Activated CD4-positive, alpha-beta memory T cell treated with anti-CD3 and anti-CD28 coated beads for 36 hours (primary cell): ENCODE data around the gene CYB5D1. TPM values are rescaled to one million over a fixed set of nuclear protein-coding genes. Genes with fewer than 3 reads are reported as not detected.
A peak's percentile ranks its signal among the peaks of the same experiment; 100 is the strongest.

Experiments
- CTCF ChIA-PET: fragments of 350-600 bp; sonication (Branson Sonifier 250); formaldehyde crosslinking; loops from one replicate; lab custom pipeline; 2021; ENCODE audit warnings: antibody characterized with exemption, inconsistent platforms; lab: Charles Lee
- POLR2A ChIA-PET: fragments of 350-600 bp; sonication (Branson Sonifier 250); formaldehyde crosslinking; loops from one replicate; lab custom pipeline; 2021; ENCODE audit warnings: antibody characterized with exemption; lab: Charles Lee
- DNase-seq: peaks from one replicate; pipeline ENCODE4 v3.0.0-alpha.2; 2020
- H3K27ac Mint-ChIP-seq: one replicate; pipeline ENCODE4 v1.8.0; 2021; ENCODE audit warnings: mixed read lengths
- H3K27me3 Mint-ChIP-seq: one replicate; pipeline ENCODE4 v1.8.0; 2021; ENCODE audit warnings: mixed read lengths
- H3K36me3 Mint-ChIP-seq: one replicate; pipeline ENCODE4 v1.8.0; 2021; ENCODE audit warnings: mixed read lengths
- H3K4me1 Mint-ChIP-seq: one replicate; pipeline ENCODE4 v1.8.0; 2021; ENCODE audit warnings: low read depth, mixed read lengths
- H3K4me3 Mint-ChIP-seq: one replicate; pipeline ENCODE4 v1.8.0; 2021; ENCODE audit warnings: mild to moderate bottlenecking, mixed read lengths
- H3K9me3 Mint-ChIP-seq: one replicate; pipeline ENCODE4 v1.8.0; 2021; ENCODE audit warnings: mixed read lengths
- intact Hi-C: fragments of 100-400 bp; cut with micrococcal nuclease; formaldehyde crosslinking; loops from one replicate; pipeline ENCODE4 v1.15.1; 2023
- total RNA-seq, 2 experiments: library from RNA; stranded (reverse); gene quantifications; one replicate each; pipeline ENCODE4 v1.2.3, GENCODE V29; 2021

CYB5D1 gene
- total RNA-seq, 2 experiments from 2014 or later: 6.0 to 6.9 TPM

- H3K9me3 Mint-ChIP-seq: no peaks in the 10 kb centered on the region
- H3K36me3 Mint-ChIP-seq: peaks cover 5% of the 10 kb centered on the region
- no peaks in the 10 kb centered on the region for H3K4me1 Mint-ChIP-seq
- no peak overlapping the region for H3K4me3 Mint-ChIP-seq
- no peak for DNase-seq
- CTCF ChIA-PET: interaction anchor here (0.7 to 1.0 kb wide), 4 partner anchors 15 to 556 kb away, joined by 3 to 6 read pairs (median 3); no protein-coding TSS in a partner anchor
- no peak overlapping the region for H3K27ac Mint-ChIP-seq
- no peaks in the 10 kb centered on the region for H3K27me3 Mint-ChIP-seq
- POLR2A ChIA-PET: no interaction called here
- intact Hi-C loops: no loop called here
These were observed 24.8 kb downstream of the CYB5D1 start for GRCh38 chr17:7882629-7883028.

GRCh38 chr17:7883781-7884386 is 26.1 kb downstream of the CYB5D1 start:
- H3K36me3 Mint-ChIP-seq: peaks cover 5% of the 10 kb centered on the region
- no peaks in the 10 kb centered on the region for H3K9me3 Mint-ChIP-seq
- H3K27me3 Mint-ChIP-seq: no peaks in the 10 kb centered on the region
- ChIA-PET CTCF (interaction anchor here (0.6 to 1.1 kb wide), 3 partner anchors 47 to 230 kb away, joined by 3 read pairs; no protein-coding TSS in a partner anchor), POLR2A (interaction anchor here (0.6 kb wide), 1 partner anchor 41 kb away, joined by 3 read pairs; no protein-coding TSS in a partner anchor)
- H3K4me3 Mint-ChIP-seq: peak overlapping the region; percentile 69
- H3K4me1 Mint-ChIP-seq: no peaks in the 10 kb centered on the region
- intact Hi-C loops: no loop called here
- peak; percentile 53 for DNase-seq
- H3K27ac Mint-ChIP-seq: peak overlapping the region; percentile 86

GRCh38 chr17:7884581-7885366 is 27.0 kb downstream of the CYB5D1 start:
- intact Hi-C loops: no loop called here
- Mint-ChIP-seq H3K27me3 (no peaks in the 10 kb centered on the region), H3K27ac (peak overlapping the region; percentile 84), H3K9me3 (no peaks in the 10 kb centered on the region), H3K4me3 (peak overlapping the region; percentile 69), H3K4me1 (no peaks in the 10 kb centered on the region), H3K36me3 (peaks cover 10% of the 10 kb centered on the region)
- DNase-seq: peak; percentile 42
- CTCF ChIA-PET: interaction anchor here (0.6 to 2.2 kb wide), 3 partner anchors 48 to 229 kb away, joined by 3 to 6 read pairs (median 3); no protein-coding TSS in a partner anchor
- POLR2A ChIA-PET: interaction anchor here (1.7 to 2.2 kb wide), 2 partner anchors 28 to 31 kb away, joined by 4 to 19 read pairs; partner anchors contain the start of genes CYB5D1, NAA38 and RNF227

GRCh38 chr17:7885367-7886226 is 27.8 kb downstream of the CYB5D1 start:
- DNase-seq: peak; percentile 61
- no peaks in the 10 kb centered on the region for H3K27me3 Mint-ChIP-seq
- H3K36me3 Mint-ChIP-seq: peaks cover 18% of the 10 kb centered on the region
- H3K9me3 Mint-ChIP-seq: no peaks in the 10 kb centered on the region
- peak overlapping the region; percentile 57 for H3K4me3 Mint-ChIP-seq
- no peak overlapping the region for H3K27ac Mint-ChIP-seq
- POLR2A ChIA-PET: interaction anchor here (0.6 to 2.2 kb wide), 6 partner anchors 15 to 302 kb away, joined by 3 to 19 read pairs (median 4); partner anchors contain the start of genes CYB5D1, MPDU1, NAA38 and RNF227
- no peaks in the 10 kb centered on the region for H3K4me1 Mint-ChIP-seq
- CTCF ChIA-PET: interaction anchor here (1.0 to 2.2 kb wide), 5 partner anchors 13 to 105 kb away, joined by 3 to 10 read pairs (median 5); partner anchors contain the start of genes CYB5D1 and NAA38
- intact Hi-C loops: loop anchor here (2.0 kb wide), 2 partner anchors 313 to 497 kb away; partner anchors contain the start of gene RPL26

GRCh38 chr17:7886227-7887037 is 28.6 kb downstream of the CYB5D1 start:
- DNase-seq: peak; percentile 67
- intact Hi-C loops: loop anchor here (1.0 to 2.0 kb wide), 9 partner anchors 29 to 496 kb away; partner anchors contain the start of genes CNTROB, KDM6B, NAA38 and RPL26
- Mint-ChIP-seq H3K9me3 (no peaks in the 10 kb centered on the region), H3K36me3 (peaks cover 25% of the 10 kb centered on the region), H3K27me3 (no peaks in the 10 kb centered on the region), H3K4me1 (no peaks in the 10 kb centered on the region), H3K27ac (no peak overlapping the region), H3K4me3 (no peak overlapping the region)
- ChIA-PET POLR2A (interaction anchor here (0.6 to 2.2 kb wide), 6 partner anchors 16 to 303 kb away, joined by 3 to 19 read pairs (median 4); partner anchors contain the start of genes CYB5D1, MPDU1, NAA38 and RNF227), CTCF (interaction anchor here (1.0 to 2.2 kb wide), 5 partner anchors 12 to 104 kb away, joined by 3 to 10 read pairs (median 5); partner anchors contain the start of genes CYB5D1 and NAA38)

GRCh38 chr17:7887038-7887481 is 29.3 kb downstream of the CYB5D1 start:
- POLR2A ChIA-PET: interaction anchor here (1.7 to 2.2 kb wide), 2 partner anchors 30 to 52 kb away, joined by 4 to 19 read pairs; partner anchors contain the start of genes CYB5D1 and NAA38
- Mint-ChIP-seq H3K4me3 (no peak overlapping the region), H3K36me3 (peaks cover 29% of the 10 kb centered on the region), H3K27me3 (no peaks in the 10 kb centered on the region), H3K9me3 (no peaks in the 10 kb centered on the region), H3K4me1 (no peaks in the 10 kb centered on the region), H3K27ac (no peak overlapping the region)
- DNase-seq: no peak
- intact Hi-C loops: loop anchor here (1.0 to 2.0 kb wide), 9 partner anchors 28 to 496 kb away; partner anchors contain the start of genes CNTROB, KDM6B, NAA38 and RPL26
- CTCF ChIA-PET: interaction anchor here (1.3 to 2.2 kb wide), 3 partner anchors 30 to 103 kb away, joined by 5 to 10 read pairs (median 6); partner anchors contain the start of genes CYB5D1 and NAA38

- Mint-ChIP-seq H3K9me3 (no peaks in the 10 kb centered on the region), H3K27ac (no peak overlapping the region), H3K4me1 (no peaks in the 10 kb centered on the region), H3K4me3 (no peak overlapping the region), H3K36me3 (peaks cover 30% of the 10 kb centered on the region), H3K27me3 (no peaks in the 10 kb centered on the region)
- POLR2A ChIA-PET: no interaction called here
- DNase-seq: peak; percentile 95
- intact Hi-C loops: loop anchor here (1.0 to 2.0 kb wide), 9 partner anchors 28 to 495 kb away; partner anchors contain the start of genes CNTROB, KDM6B, NAA38 and RPL26
- CTCF ChIA-PET: no interaction called here
These were observed 29.8 kb downstream of the CYB5D1 start for GRCh38 chr17:7887482-7888183.

- H3K27me3 Mint-ChIP-seq: no peaks in the 10 kb centered on the region
- H3K9me3 Mint-ChIP-seq: no peaks in the 10 kb centered on the region
- DNase-seq: peak; percentile 76
- POLR2A ChIA-PET: no interaction called here
- peaks cover 32% of the 10 kb centered on the region for H3K36me3 Mint-ChIP-seq
- intact Hi-C loops: no loop called here
- H3K4me1 Mint-ChIP-seq: no peaks in the 10 kb centered on the region
- CTCF ChIA-PET: interaction anchor here (1.0 to 1.3 kb wide), 2 partner anchors 9 to 101 kb away, joined by 5 to 7 read pairs; no protein-coding TSS in a partner anchor
- no peak within 1 kb of the TSS for H3K4me3 Mint-ChIP-seq
- no peak within 1 kb of the TSS for H3K27ac Mint-ChIP-seq
These were observed 30.5 kb downstream of the CYB5D1 start, which contains the start of gene CHD3 for GRCh38 chr17:7888184-7888920. TSS of gene CHD3 (plus strand) at chr17:7888789. CDS start at chr17:7889001, 212 bp downstream.

- ChIA-PET POLR2A (no interaction called here), CTCF (interaction anchor here (0.7 to 1.3 kb wide), 3 partner anchors 8 to 100 kb away, joined by 3 to 7 read pairs (median 5); no protein-coding TSS in a partner anchor)
- Mint-ChIP-seq H3K9me3 (no peaks in the 10 kb centered on the region), H3K27ac (no peak overlapping the region), H3K27me3 (no peaks in the 10 kb centered on the region), H3K4me1 (no peaks in the 10 kb centered on the region), H3K4me3 (no peak overlapping the region), H3K36me3 (peaks cover 42% of the 10 kb centered on the region)
- DNase-seq: peak; percentile 68
- intact Hi-C loops: no loop called here
These were observed 31.6 kb downstream of the CYB5D1 start for GRCh38 chr17:7889166-7889955.
